ENCODE results near the gene CSNK1D.

The CSNK1D gene

GRCh38 chr17:82297280-82297713 lies 23.8 kb upstream of the CSNK1D start:
- H3K79me2 ChIP-seq (ENCODE audit: low read length): peaks cover 3% of the 10 kb centered on the region
- no peaks in the 10 kb centered on the region for H3K36me3 ChIP-seq (replicated peaks; ENCODE audit: low read depth, low read length)
- peak overlapping the region; percentile 91 for H3K4me3 ChIP-seq (ENCODE audit: low read length)
- TF ChIP-seq EZH2phosphoT487 (IDR thresholded peaks at IDR 0.05; ENCODE audit: low read depth) (no peak), CTCF (IDR thresholded peaks at IDR 0.05; ENCODE audit: low read depth, low read length) (no peak)
- no peaks in the 10 kb centered on the region for H4K20me1 ChIP-seq (ENCODE audit: insufficient read depth, low read length)
- H3K9ac ChIP-seq (ENCODE audit: low read length): peak overlapping the region; percentile 87
- peak overlapping the region; percentile 100 for H3K4me2 ChIP-seq (ENCODE audit: low read length)
- H3K27ac ChIP-seq (ENCODE audit: low read length): peak overlapping the region; percentile 60
- H3K9me3 ChIP-seq (ENCODE audit: insufficient read depth, low read length): no peaks in the 10 kb centered on the region
- H2AFZ ChIP-seq (ENCODE audit: low read depth, low read length): peak overlapping the region; percentile 86
- peaks cover 25% of the 10 kb centered on the region for H3K4me1 ChIP-seq (ENCODE audit: low read length)
- peaks cover 10% of the 10 kb centered on the region for H3K27me3 ChIP-seq (ENCODE audit: low read depth, low read length)

- H3K27me3 ChIP-seq (ENCODE audit: low read depth, low read length): peaks cover 10% of the 10 kb centered on the region
- H3K4me3 ChIP-seq (ENCODE audit: low read length): peak overlapping the region; percentile 91
- no peak for TF ChIP-seq CTCF (IDR thresholded peaks at IDR 0.05; ENCODE audit: low read depth, low read length)
- no peak for TF ChIP-seq EZH2phosphoT487 (IDR thresholded peaks at IDR 0.05; ENCODE audit: low read depth)
- no peaks in the 10 kb centered on the region for H4K20me1 ChIP-seq (ENCODE audit: insufficient read depth, low read length)
- H3K27ac ChIP-seq (ENCODE audit: low read length): peak overlapping the region; percentile 60
- peaks cover 9% of the 10 kb centered on the region for H3K79me2 ChIP-seq (ENCODE audit: low read length)
- peak overlapping the region; percentile 100 for H3K4me2 ChIP-seq (ENCODE audit: low read length)
- H3K4me1 ChIP-seq (ENCODE audit: low read length): peaks cover 30% of the 10 kb centered on the region
- peak overlapping the region; percentile 87 for H3K9ac ChIP-seq (ENCODE audit: low read length)
- H3K9me3 ChIP-seq (ENCODE audit: insufficient read depth, low read length): no peaks in the 10 kb centered on the region
- H2AFZ ChIP-seq (ENCODE audit: low read depth, low read length): peak overlapping the region; percentile 86
- no peaks in the 10 kb centered on the region for H3K36me3 ChIP-seq (replicated peaks; ENCODE audit: low read depth, low read length)
These were observed 23.2 kb upstream of the CSNK1D start for GRCh38 chr17:82296511-82297279.

GRCh38 chr17:82295472-82295814 lies 21.9 kb upstream of the CSNK1D start:
- Histone ChIP-seq H4K20me1 (ENCODE audit: insufficient read depth, low read length) (no peaks in the 10 kb centered on the region), H3K9me3 (ENCODE audit: insufficient read depth, low read length) (no peaks in the 10 kb centered on the region), H3K27ac (ENCODE audit: low read length) (no peak overlapping the region), H2AFZ (ENCODE audit: low read depth, low read length) (no peak overlapping the region), H3K4me2 (ENCODE audit: low read length) (no peak overlapping the region), H3K4me3 (ENCODE audit: low read length) (no peak overlapping the region), H3K4me1 (ENCODE audit: low read length) (peaks cover 27% of the 10 kb centered on the region), H3K79me2 (ENCODE audit: low read length) (peaks cover 11% of the 10 kb centered on the region), H3K27me3 (ENCODE audit: low read depth, low read length) (peaks cover 6% of the 10 kb centered on the region), H3K36me3 (replicated peaks; ENCODE audit: low read depth, low read length) (no peaks in the 10 kb centered on the region), H3K9ac (ENCODE audit: low read length) (no peak overlapping the region)
- TF ChIP-seq EZH2phosphoT487 (IDR thresholded peaks at IDR 0.05; ENCODE audit: low read depth): no peak
- TF ChIP-seq CTCF (IDR thresholded peaks at IDR 0.05; ENCODE audit: low read depth, low read length): no peak

GRCh38 chr17:82294064-82294773 lies 20.7 kb upstream of the CSNK1D start:
- H3K27ac ChIP-seq (ENCODE audit: low read length): no peak overlapping the region
- no peaks in the 10 kb centered on the region for H3K9me3 ChIP-seq (ENCODE audit: insufficient read depth, low read length)
- H3K27me3 ChIP-seq (ENCODE audit: low read depth, low read length): peaks cover 3% of the 10 kb centered on the region; the same call in 1 of the 2 replicates
- no peak overlapping the region for H3K4me2 ChIP-seq (ENCODE audit: low read length)
- no peak for TF ChIP-seq EZH2phosphoT487 (IDR thresholded peaks at IDR 0.05; ENCODE audit: low read depth)
- TF ChIP-seq CTCF (IDR thresholded peaks at IDR 0.05; ENCODE audit: low read depth, low read length): no peak
- H3K4me1 ChIP-seq (ENCODE audit: low read length): peaks cover 27% of the 10 kb centered on the region
- no peaks in the 10 kb centered on the region for H4K20me1 ChIP-seq (ENCODE audit: insufficient read depth, low read length)
- H3K36me3 ChIP-seq (replicated peaks; ENCODE audit: low read depth, low read length): no peaks in the 10 kb centered on the region
- no peak overlapping the region for H3K4me3 ChIP-seq (ENCODE audit: low read length)
- no peak overlapping the region for H2AFZ ChIP-seq (ENCODE audit: low read depth, low read length)
- H3K9ac ChIP-seq (ENCODE audit: low read length): no peak overlapping the region
- H3K79me2 ChIP-seq (ENCODE audit: low read length): peaks cover 11% of the 10 kb centered on the region
